ENCODE results near the gene GLRX.
A peak's percentile ranks its signal among the peaks of the same experiment; 100 is the strongest.

Gene GLRX

DNA sequence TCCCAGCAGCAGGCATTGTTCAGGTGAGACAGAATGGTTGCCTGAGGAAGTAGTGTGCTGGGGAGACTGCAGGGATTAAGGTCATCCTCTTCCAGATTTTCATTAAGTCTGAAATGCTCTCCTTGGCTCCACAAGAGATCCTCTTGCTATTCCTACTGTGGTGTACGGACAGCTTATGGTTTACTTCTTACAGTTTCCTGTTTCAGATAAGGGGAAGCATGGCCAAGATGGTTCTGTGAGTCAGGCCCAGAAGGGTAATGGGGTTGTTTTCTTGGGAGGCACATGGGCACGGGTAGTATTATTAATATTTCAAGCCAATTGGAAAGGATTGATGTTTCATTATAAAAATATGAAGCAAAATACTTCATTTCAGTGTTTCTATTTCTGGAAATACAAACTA is 42.9 kb downstream of the GLRX start:
- no peak for DNase-seq

DNA sequence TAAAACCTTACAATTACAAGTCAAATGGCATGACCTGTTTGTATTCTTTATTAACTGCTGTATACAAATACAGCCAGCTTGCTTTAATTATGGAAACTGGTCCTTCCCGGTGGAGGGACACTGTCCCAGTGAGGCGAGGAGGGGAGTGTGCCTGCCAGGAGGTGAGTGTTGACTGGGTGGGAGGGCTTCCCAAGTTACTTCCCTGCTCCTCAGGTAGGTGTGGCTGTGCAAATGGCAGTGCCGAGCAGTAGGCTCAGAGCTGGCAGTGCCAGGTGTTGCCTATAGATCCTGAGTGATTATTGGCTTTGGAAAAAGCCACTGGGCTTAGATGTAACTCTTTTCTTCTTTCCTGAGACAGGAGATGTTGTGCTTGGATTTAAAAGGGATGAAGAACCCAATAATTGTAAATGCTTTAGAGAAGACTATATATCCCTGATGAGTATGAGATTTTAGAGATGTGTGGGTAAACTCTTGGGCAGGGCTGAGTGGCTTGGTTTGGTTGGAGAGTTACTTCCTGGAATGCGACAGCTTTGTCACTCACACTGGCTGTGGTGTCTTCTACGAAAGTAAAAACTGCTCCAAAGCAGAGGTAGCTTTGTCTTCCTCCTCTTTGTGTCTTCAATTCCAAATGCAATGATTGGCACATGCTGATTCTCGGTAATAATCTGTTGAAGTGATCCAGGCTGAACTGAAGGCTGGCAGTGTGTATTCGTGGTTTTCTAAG is 43.7 kb downstream of the GLRX start:
- DNase-seq, result no peak

- no peak for DNase-seq
Measured at GRCh38 chr5:95777441-95777840, 45.1 kb downstream of the GLRX start.

DNA sequence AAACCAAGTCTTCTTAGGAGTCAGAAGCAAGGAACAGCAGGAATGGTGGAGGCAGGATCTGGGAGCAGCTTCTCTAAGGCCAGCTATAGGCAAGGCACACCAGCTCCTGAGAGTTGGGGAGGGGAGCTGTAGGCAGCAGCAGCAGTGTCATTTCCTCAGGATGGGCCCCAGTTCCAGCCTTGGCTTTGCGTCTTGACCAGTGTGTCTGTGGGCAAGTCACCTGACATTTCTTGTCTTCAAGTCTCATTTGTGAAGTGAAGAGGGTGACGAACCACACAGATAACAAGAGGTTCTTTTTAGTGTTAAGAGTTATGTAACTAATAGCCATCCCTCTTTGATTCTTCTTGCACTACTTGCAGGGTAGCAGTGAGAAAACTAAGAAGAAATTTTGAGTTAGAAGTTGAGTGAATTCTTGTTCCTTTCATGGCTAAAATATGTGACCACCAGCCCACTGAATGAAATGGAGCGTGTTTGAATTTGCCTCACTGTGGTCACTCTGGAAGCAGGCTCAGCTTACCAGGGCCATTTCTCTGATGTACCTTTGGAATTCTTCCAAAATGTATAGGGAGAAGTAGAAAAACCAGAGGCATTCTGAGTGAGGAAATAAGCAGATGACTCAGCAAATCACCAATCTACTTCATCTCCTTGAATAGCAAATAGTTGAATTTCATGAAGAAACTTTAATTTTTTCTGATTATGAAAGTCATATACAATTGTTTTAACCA is 49.0 kb downstream of the GLRX start:
- peak in 1 of 2 donors; percentile 18 for DNase-seq

- no peak for DNase-seq
Measured at GRCh38 chr5:95771892-95772291, 50.6 kb downstream of the GLRX start.

GRCh38 chr5:95770830-95771708 is 51.5 kb downstream of the GLRX start:
- no peak for DNase-seq

GRCh38 chr5:95768731-95769130 is 53.8 kb downstream of the GLRX start:
- DNase-seq, result no peak

GRCh38 chr5:95763941-95764340 is 58.6 kb downstream of the GLRX start:
- DNase-seq, result no peak
